Stimulated activated CD4-positive, alpha-beta T cell treated with anti-CD3 and anti-CD28 coated beads, Interleukin-4, amount 100 ng/mL, for 4 hours (primary cell): ENCODE measurements around the gene ABHD16B.

Source experiments
- DNase-seq, 2 experiments: peaks; one replicate each; pipeline ENCODE4 v3.0.0-alpha.2; 2020

ABHD16B gene

GRCh38 chr20:63897978-63898561 lies 36.8 kb downstream of the ABHD16B start:
- no peak for DNase-seq

DNA sequence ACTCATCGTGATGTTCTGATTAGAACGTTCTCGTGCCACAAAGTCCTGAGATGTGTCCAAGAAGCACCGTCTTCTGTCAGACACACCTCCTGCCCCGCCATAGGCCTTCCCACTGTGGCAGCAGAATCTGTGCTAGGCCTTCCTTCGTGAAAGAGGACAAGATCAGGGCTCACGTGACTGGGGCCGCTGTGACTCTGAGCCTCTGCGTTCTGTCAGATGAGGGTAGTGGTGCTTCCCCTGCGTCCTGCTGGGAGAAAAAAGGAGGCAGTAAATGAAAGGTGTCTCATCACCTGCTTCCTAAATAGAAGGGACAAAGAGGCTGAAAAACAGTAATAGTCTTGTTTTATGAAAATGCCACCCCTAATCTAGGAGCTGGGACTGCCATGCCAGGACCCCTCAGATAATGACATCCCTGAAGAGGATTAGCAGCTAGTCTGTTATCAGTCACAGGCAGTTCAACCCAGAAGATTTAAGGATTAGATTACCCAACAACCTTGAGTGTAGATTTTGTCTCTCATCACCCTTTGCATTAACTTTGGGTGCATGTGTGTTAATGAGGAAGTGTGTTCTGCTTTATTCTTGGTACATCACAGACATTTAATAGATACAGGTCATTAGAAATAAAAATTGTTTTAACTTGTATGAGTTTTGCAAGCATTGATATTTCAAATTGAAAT lies 37.7 kb downstream of the ABHD16B start:
- DNase-seq = no peak

DNA sequence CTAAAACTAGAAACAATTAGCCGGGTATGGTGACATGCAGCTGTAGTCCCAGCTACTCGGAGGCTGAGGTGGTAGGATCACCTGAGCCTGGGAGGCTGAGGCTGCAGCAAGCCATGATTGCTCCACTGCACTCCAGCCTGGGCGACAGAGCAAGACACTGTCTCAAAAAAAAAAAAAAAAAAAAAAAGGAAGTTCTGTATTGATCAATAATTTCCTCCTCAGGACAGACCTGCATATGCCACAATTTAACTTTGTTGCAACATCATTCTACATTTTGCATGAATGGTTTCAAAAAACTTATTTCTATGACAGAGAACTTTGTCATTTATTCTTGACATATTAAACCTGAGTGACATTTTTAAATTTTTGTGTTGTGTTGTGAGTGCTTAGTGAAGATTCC lies 39.1 kb downstream of the ABHD16B start:
- DNase-seq = no peak

DNA sequence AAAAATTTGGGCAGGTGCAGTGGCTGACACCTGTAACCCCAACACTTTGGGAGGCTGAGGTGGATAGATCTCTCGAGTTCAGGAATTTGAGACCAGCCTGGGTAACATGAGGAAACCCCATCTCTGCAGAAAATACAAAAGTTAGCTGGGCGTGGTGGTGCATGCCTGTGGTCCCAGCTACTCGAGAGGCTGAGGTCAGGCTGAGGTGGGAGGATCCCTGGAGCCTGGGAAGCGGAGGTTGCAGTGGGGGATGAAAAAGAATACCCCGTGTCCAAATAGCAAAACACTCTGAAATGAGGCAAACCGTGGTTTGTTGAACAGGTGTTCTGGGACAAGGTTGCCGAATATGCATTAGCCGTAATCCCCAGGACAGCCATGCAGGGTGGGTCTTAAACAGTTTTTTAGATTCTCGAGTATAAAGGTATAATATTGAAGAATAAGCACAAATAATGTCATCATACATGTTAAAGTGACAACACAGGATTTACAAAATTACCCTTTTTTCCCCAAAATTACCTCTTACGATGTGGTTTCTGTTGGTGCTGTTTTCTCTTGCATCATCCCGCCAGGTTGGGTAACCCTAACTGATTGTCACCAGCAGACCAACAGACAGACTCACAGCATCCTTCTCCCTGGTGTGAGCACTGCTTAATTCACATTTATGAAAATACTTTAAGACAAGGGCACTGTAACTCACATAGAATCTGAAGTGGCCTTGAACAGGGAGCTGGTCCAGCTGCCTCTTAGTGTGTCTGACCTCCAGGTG lies 42.7 kb downstream of the ABHD16B start:
- no peak for DNase-seq

DNA sequence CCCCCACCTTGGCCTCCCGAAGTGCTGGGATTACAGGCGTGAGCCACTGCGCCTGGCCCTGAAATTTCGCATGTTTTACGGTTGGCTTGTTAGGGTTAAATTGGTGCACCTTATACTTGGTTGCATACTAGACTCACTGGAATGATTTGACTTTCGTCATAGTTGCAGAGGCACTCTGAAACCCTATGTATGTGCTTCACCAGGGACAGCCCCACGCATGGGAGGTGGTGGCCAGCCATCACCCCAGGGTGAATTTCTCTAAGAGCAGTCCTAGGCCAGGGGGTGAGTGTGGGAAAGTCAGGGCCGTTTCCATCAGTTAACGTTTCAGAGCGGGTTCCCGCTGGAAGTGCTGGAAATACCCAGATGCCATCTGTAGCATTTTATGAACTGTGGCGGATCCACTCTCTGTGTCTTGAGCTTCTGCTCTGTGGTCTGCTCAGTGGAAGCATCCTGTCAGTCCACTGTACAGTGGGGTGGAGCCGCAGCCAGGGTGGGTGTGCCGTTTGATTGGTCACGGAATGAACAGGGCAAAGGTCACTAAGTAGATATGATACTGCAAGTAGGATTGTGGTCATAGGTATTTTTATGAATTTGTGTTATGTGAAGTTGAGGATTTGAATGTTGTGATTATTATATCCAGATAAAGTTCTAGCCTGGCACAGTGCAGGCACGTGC lies 46.8 kb downstream of the ABHD16B start:
- no peak for DNase-seq

- no peak for DNase-seq
Observed at GRCh38 chr20:63911176-63911575, 49.9 kb downstream of the ABHD16B start.
